Measurements from ENCODE around the gene STOML1. TPM values are rescaled to one million over a fixed set of nuclear protein-coding genes. Genes with fewer than 3 reads are reported as not detected.
A peak's percentile ranks its signal among the peaks of the same experiment; 100 is the strongest.

STOML1 gene
- total and polyA plus RNA-seq, 9 of the 15 experiments (the other 6 are each of a cell fraction or from before 2014, with no cell fraction given) = 0.25 to 9.7 (median 4.6) TPM

DNA sequence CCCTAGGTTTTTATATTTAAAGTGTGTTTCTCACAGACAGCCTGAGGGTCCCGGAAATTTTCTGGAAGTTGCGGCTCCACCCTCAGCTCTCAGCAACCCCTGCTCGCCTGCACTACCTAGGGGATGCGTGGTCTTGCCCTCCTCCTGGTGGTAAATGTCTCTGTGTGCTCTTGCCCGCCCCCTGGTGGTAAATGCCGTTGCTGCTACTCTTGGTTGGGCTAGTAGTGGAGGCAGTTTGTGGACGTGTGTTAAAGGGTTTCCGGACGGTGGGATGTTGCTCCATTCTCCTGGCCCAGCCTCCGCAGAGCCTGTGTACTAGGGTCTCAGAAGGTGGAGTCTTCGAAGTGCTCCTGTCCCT, 27.4 kb downstream of the STOML1 start:
- H3K36me3 ChIP-seq (ENCODE audit: control insufficient read depth, insufficient read depth, low read length) = no peaks in the 10 kb centered on the region
- CTCF ChIA-PET (ENCODE audit: low intra/inter-chr PET ratio) = interaction anchor here (0.6 to 2.4 kb wide), 4 partner anchors 8 to 91 kb away, joined by 4 to 17 read pairs (median 6); no protein-coding TSS in a partner anchor
- no peak overlapping the region for H3K27ac ChIP-seq (ENCODE audit: extremely low read depth, low read depth, low read length)
- no peaks in the 10 kb centered on the region for H3K79me2 ChIP-seq (ENCODE audit: control insufficient read depth, insufficient read depth, low read length)
- peaks cover 0 to 5% of the 10 kb centered on the region in 2 experiments; a peak in 2 of 5 replicates for H3K4me1 ChIP-seq (replicated peaks in 1 of 2; ENCODE audit: control insufficient read depth in 2 of 2, insufficient read depth in 2 of 2, low read length in 2 of 2)
- peak; percentile 79 to 84 (median 81) for DNase-seq (ENCODE audit: extremely low read depth in 1 of 4, low spot score in 3 of 4)
- in situ Hi-C loops (cut with MboI) (loop anchor here (25.0 kb wide), 1 partner anchor 1323 kb away; the partner anchor contains the start of gene GOLGA6D), intact Hi-C loops (cut with micrococcal nuclease) (loop anchor here (1.0 kb wide), 2 partner anchors 13 to 67 kb away; no protein-coding TSS in a partner anchor)
- peaks cover 6 to 19% of the 10 kb centered on the region in 2 experiments; a peak in 4 of 5 replicates for H3K27me3 ChIP-seq (ENCODE audit: control insufficient read depth in 2 of 2, insufficient read depth in 2 of 2, low read length in 2 of 2)
- no peaks in the 10 kb centered on the region for H3K9me3 ChIP-seq (replicated peaks; ENCODE audit: control insufficient read depth, insufficient read depth, low read depth, low read length)
- H3K4me2 ChIP-seq (ENCODE audit: insufficient read depth, low read length) = peak overlapping the region; percentile 40; the same call in 1 of the 2 replicates
- peak; percentile 99 for ATAC-seq
- H4K20me1 ChIP-seq (replicated peaks; ENCODE audit: control insufficient read depth, insufficient read depth, low read length) = no peaks in the 10 kb centered on the region; the same call in 1 of the 2 replicates
- 1% methylated on average over 11 of the region's 11 CpGs for WGBS (ENCODE audit: insufficient coverage, low coverage, missing lambda C conversion rate)
- H3K4me3 ChIP-seq = no peak overlapping the region
- POLR2A ChIA-PET = interaction anchor here (0.9 kb wide), 1 partner anchor 21 kb away, joined by 3 read pairs; no protein-coding TSS in a partner anchor
- no peaks in the 10 kb centered on the region for H3K9me1 ChIP-seq (ENCODE audit: control insufficient read depth, insufficient read depth, low read length)
- peak overlapping the region; percentile 67 for H2AFZ ChIP-seq (ENCODE audit: low read depth, low read length)
- FAIRE-seq = peak; percentile 96
- H3K9ac ChIP-seq (ENCODE audit: insufficient read depth in 1 of 2, low read depth in 2 of 2, low read length in 2 of 2) = no peak overlapping the region; a peak in 1 of 4 replicates
- no TSS peak for BruUV-seq (replicated peaks)
- TF ChIP-seq YY1 (IDR thresholded peaks at IDR 0.05; ENCODE audit: borderline replicate concordance in 1 of 3, control insufficient read depth in 1 of 3, extremely low read depth in 1 of 3, insufficient read depth in 3 of 3, insufficient read length in 1 of 3, insufficient replicate concordance in 2 of 3, low read depth in 1 of 3, low read length in 2 of 3) = peak in 1 of 3 experiments; percentile 18
- TF ChIP-seq SMC3 (conservative IDR thresholded peaks at IDR 0.05; ENCODE audit: insufficient read depth, low read depth, low read length) = peak; percentile 79
- peak; percentile 34; the same call in 1 of the 2 replicates for TF ChIP-seq GABPB1 (CRISPR knock-in tag; IDR thresholded peaks at IDR 0.05)
- TF ChIP-seq, protein P1, sequence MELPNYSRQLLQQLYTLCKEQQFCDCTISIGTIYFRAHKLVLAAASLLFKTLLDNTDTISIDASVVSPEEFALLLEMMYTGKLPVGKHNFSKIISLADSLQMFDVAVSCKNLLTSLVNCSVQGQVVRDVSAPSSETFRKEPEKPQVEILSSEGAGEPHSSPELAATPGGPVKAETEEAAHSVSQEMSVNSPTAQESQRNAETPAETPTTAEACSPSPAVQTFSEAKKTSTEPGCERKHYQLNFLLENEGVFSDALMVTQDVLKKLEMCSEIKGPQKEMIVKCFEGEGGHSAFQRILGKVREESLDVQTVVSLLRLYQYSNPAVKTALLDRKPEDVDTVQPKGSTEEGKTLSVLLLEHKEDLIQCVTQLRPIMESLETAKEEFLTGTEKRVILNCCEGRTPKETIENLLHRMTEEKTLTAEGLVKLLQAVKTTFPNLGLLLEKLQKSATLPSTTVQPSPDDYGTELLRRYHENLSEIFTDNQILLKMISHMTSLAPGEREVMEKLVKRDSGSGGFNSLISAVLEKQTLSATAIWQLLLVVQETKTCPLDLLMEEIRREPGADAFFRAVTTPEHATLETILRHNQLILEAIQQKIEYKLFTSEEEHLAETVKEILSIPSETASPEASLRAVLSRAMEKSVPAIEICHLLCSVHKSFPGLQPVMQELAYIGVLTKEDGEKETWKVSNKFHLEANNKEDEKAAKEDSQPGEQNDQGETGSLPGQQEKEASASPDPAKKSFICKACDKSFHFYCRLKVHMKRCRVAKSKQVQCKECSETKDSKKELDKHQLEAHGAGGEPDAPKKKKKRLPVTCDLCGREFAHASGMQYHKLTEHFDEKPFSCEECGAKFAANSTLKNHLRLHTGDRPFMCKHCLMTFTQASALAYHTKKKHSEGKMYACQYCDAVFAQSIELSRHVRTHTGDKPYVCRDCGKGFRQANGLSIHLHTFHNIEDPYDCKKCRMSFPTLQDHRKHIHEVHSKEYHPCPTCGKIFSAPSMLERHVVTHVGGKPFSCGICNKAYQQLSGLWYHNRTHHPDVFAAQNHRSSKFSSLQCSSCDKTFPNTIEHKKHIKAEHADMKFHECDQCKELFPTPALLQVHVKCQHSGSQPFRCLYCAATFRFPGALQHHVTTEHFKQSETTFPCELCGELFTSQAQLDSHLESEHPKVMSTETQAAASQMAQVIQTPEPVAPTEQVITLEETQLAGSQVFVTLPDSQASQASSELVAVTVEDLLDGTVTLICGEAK (IDR thresholded peaks at IDR 0.05) = no peak
- TF ChIP-seq, protein P1 (CRISPR knock-in tag; IDR thresholded peaks at IDR 0.05) = no peak
- peak; percentile 21; the same call in 1 of the 2 replicates for TF ChIP-seq JUND (IDR thresholded peaks at IDR 0.05; ENCODE audit: borderline replicate concordance, low read depth, low read length)
- TF ChIP-seq JUND (tag; IDR thresholded peaks at IDR 0.05; ENCODE audit: borderline replicate concordance, low read depth, low read length) = no peak
- TF ChIP-seq ZNF707 (CRISPR knock-in tag; conservative IDR thresholded peaks at IDR 0.05) = 0 out of 2 replicates have a peak, but pooled peaks have one; percentile 22
- peak; percentile 49; the same call in 1 of the 2 replicates for TF ChIP-seq CREM (IDR thresholded peaks at IDR 0.05; ENCODE audit: low read depth)
- no peak for TF ChIP-seq ZKSCAN8 (CRISPR knock-in tag; IDR thresholded peaks at IDR 0.05)
- TF ChIP-seq ZNF165 (CRISPR knock-in tag; IDR thresholded peaks at IDR 0.05; ENCODE audit: borderline replicate concordance) = no peak
